Lower leg skin (tissue), 3 donors: ENCODE results near the gene FAM186B.

Experiments used
- CTCF ChIP-seq, 3 donors: fragments of 450-650 bp; IDR thresholded peaks; one replicate each; pipeline ENCODE4 v1.5.1; 2016; ENCODE audit warnings: antibody characterized with exemption in 3 of 3, mild to moderate bottlenecking in 3 of 3, moderate library complexity in 2 of 3
- POLR2A ChIP-seq, 2 donors: fragments of 450-650 bp; IDR thresholded peaks; one replicate each; pipeline ENCODE4 v1.6.1; 2016 to 2017; ENCODE audit warnings: antibody characterized with exemption in 2 of 2, mild to moderate bottlenecking in 1 of 2, moderate library complexity in 1 of 2

GRCh38 chr12:49648712-49649003 is 43.2 kb upstream of the FAM186B start:
- TF ChIP-seq CTCF (IDR thresholded peaks at IDR 0.05) (no peak), POLR2A (IDR thresholded peaks at IDR 0.05) (no peak)
